ENCODE data around the gene AK4.
A peak's percentile ranks its signal among the peaks of the same experiment; 100 is the strongest.

The AK4 gene

DNA sequence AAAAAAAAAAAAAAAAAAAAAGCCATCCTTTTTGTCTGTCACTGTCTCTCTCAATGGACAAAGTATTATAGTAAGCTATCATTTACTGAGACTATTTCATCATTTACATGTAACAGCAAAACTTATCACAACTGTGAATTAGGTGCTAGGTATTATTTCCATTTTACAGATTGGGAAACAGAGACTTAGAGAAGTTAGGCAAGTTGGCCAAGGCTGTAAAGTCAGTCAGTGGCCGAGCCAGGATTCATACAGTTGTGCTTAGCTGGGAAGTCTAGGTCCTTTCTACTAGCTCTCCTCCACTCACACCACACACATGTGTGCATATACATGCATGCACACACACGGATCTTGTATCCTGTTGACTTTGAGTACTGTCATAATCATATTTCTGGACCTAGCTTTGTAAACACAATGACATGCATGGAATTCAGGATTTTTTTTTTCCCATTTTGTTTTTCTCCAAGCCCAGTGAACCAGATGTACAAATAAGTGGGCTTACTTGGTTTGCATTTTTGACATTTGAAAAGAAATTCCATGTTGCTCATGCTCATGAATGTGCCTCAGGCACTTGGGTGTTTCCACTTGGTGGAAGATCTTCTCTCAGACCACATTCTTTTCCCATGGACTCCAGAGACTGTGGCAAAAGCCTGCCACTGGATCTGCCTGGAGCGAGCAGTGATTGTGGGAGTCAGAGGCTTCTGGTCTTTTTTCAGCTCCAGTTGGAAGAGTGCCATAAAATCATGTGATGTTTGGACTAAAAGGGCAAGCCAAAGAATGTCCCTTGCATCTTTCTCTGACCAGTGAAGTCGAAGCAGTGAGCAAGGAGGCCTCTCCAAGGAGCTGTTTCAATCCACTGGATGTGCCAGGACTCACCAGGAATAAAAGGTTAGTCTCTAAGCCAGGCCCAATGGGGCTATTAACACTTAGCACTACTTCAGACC, 99.7 kb downstream of the AK4 start:
- TF ChIP-seq, protein P1, sequence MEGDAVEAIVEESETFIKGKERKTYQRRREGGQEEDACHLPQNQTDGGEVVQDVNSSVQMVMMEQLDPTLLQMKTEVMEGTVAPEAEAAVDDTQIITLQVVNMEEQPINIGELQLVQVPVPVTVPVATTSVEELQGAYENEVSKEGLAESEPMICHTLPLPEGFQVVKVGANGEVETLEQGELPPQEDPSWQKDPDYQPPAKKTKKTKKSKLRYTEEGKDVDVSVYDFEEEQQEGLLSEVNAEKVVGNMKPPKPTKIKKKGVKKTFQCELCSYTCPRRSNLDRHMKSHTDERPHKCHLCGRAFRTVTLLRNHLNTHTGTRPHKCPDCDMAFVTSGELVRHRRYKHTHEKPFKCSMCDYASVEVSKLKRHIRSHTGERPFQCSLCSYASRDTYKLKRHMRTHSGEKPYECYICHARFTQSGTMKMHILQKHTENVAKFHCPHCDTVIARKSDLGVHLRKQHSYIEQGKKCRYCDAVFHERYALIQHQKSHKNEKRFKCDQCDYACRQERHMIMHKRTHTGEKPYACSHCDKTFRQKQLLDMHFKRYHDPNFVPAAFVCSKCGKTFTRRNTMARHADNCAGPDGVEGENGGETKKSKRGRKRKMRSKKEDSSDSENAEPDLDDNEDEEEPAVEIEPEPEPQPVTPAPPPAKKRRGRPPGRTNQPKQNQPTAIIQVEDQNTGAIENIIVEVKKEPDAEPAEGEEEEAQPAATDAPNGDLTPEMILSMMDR (IDR thresholded peaks at IDR 0.05; ENCODE audit: extremely low read depth, insufficient read depth, missing control alignments) = no peak
- no peak for DNase-seq (ENCODE audit: low spot score)
- in situ Hi-C loops (cut with MboI; ENCODE audit: low pct_unique_long_range_greater_than_20kb, low sequenced_read_pairs, unreplicated experiment) = loop anchor here (25.0 kb wide), 1 partner anchor 440 kb away; no protein-coding TSS in a partner anchor

DNA sequence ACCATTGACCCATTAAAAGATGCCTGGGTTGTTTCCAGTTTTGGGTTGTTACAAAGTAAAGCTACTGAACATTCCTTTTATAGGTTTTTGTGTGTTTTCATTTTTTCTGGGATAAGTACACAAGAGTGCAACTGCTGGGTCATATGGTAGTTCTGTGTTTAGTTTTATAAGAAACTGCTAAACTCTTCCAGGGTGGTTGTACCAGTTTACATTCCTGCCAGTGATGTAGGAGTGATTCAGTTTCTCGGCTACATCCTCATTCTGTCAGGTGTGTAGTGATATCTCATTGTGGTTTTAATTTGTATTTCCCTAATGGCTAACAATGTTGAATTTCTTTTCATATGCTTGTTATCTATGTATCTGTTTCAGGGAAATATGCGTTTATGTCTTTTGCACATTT, 102.8 kb downstream of the AK4 start:
- TF ChIP-seq, protein P1 (IDR thresholded peaks at IDR 0.05; ENCODE audit: extremely low read depth, insufficient read depth, missing control alignments) = no peak
- DNase-seq (ENCODE audit: low spot score) = no peak
- in situ Hi-C loops (cut with MboI; ENCODE audit: low pct_unique_long_range_greater_than_20kb, low sequenced_read_pairs, unreplicated experiment) = no loop called here

DNA sequence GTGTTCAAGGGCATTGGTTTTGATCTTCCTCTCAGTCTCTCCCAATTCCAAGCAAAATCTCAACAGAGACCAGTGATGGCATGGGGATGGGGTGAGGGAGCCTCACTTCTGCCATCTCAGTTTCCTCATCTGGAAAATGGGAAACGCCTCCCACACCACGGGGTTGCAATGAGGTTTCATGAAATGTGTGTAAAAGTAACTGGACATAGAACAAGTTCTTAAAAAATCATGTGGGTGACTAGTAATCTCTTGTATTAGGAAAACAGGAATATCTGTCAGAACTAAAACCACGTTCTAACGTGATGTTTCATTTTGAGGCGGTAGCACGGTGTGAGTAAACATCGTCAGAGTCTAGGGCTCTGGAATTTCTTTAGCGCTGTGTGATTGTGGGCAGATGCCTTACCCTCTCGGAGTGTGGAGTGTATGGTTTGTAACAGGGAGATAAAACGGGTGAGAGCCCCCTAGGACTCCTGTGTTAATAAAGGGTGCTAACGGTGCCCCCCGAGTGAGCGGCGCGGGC, 105.9 kb downstream of the AK4 start:
- DNase-seq (ENCODE audit: low spot score) = no peak
- in situ Hi-C loops (cut with MboI; ENCODE audit: low pct_unique_long_range_greater_than_20kb, low sequenced_read_pairs, unreplicated experiment) = no loop called here
- TF ChIP-seq, protein P1 (IDR thresholded peaks at IDR 0.05; ENCODE audit: extremely low read depth, insufficient read depth, missing control alignments) = no peak

DNA sequence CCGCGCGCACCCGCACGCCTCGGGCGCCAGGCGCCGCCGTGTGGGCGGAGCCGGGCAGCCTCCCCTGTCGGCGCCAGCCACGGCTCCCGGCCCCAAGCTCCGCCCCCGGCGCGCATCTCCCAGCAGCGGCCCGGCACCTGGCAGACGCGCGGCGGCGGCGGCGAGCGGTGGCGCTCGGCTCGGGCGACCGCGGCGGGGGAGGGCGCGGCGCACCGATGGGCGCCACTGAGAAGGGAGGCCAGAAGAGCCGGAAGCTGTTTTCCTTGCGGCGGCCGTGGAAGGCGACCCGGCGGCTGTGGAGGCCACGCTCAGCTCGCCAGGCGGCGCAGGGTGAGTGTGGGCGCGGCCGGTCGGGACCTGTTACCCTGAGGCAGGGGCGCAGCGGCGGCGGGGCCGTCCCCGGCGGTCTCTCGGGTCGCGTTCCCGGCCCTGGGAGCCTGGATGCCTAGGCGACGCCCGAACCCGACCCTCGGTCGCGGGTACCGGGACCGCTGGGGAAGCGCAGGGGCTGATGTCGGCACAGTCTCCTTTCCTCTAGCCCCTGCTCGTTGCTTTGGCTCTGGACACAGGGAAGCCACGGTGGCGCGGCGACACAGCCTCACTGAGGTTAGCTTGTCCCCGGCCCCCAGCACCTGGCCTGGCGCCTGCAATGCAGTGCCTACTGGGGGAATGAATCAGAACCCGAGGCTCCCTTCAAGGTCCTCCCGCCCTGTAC, 106.5 kb downstream of the AK4 start:
- TF ChIP-seq, protein P1 (IDR thresholded peaks at IDR 0.05; ENCODE audit: extremely low read depth, insufficient read depth, missing control alignments) = no peak
- in situ Hi-C loops (cut with MboI; ENCODE audit: low pct_unique_long_range_greater_than_20kb, low sequenced_read_pairs, unreplicated experiment) = no loop called here
- DNase-seq (ENCODE audit: low spot score) = peak; percentile 95

DNA sequence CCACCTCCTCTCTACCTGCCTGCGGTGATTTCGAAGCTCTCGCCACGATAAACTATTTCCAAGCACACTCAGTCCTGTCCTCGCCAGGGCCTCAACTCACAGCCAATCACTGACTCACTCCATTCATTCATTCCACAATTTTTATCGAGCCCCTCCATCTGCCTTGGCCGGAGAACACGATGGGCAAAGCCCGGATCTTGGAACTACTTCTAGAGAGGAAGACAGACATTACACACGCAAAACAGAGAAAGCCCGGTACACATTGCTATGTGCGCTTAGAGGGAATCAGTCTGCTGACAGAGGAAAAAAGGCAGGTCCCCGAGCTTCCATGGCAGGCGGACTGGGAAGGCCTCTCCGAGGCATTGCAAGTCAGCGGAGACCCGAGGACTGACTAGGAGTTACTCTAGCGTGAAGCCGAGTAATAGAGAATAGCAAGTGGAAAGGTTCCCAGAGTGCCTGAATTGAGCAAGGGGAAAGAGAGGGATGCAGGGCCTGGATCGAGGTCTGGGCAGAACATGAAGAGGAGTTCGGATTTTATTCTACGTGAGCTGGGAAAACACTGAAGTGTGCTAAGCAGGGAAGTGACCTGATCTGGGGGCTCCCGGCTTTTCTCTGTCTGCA, 107.1 kb downstream of the AK4 start:
- in situ Hi-C loops (cut with MboI; ENCODE audit: low pct_unique_long_range_greater_than_20kb, low sequenced_read_pairs, unreplicated experiment) = no loop called here
- peak; percentile 14 for DNase-seq (ENCODE audit: low spot score)

More for the DNA sequence above, 107.1 kb downstream of the AK4 start:
- TF ChIP-seq, protein P1 (IDR thresholded peaks at IDR 0.05; ENCODE audit: extremely low read depth, insufficient read depth, missing control alignments) = no peak
